GM21786 (cell line): ENCODE results near the gene DRGX.

Experiments
- ATAC-seq: cut with Tn5 transposase; IDR thresholded peaks from one replicate; pipeline ENCODE4 v1.9.1; 2021; ENCODE audit not compliant: unreplicated experiment

DRGX gene

GRCh38 chr10:49408519-49409306 lies 12.8 kb upstream of the DRGX start:
- no peak for ATAC-seq

GRCh38 chr10:49407552-49408137 lies 11.8 kb upstream of the DRGX start:
- no peak for ATAC-seq

- ATAC-seq: no peak
These were observed 11.3 kb upstream of the DRGX start for GRCh38 chr10:49407151-49407550.

GRCh38 chr10:49404321-49404878 lies 8.5 kb upstream of the DRGX start:
- no peak for ATAC-seq

GRCh38 chr10:49403363-49403762 lies 7.5 kb upstream of the DRGX start:
- ATAC-seq: no peak

- ATAC-seq: no peak
These were observed 4.5 kb upstream of the DRGX start for GRCh38 chr10:49400365-49400764.

- no peak for ATAC-seq
These were observed 3.1 kb upstream of the DRGX start for GRCh38 chr10:49398986-49399385.

- peak; percentile 43 for ATAC-seq
These were observed 2.3 kb upstream of the DRGX start for GRCh38 chr10:49398000-49398861.

GRCh38 chr10:49397036-49397999 lies 1.4 kb upstream of the DRGX start:
- no peak for ATAC-seq

- ATAC-seq: no peak
These were observed 744 bp upstream of the DRGX start for GRCh38 chr10:49396666-49396999.

GRCh38 chr10:49394933-49395740 lies 752 bp downstream of the DRGX start:
- no peak for ATAC-seq

- ATAC-seq: no peak
These were observed 2.1 kb downstream of the DRGX start for GRCh38 chr10:49393757-49394156.

- ATAC-seq: no peak
These were observed 2.6 kb downstream of the DRGX start for GRCh38 chr10:49393301-49393700.

GRCh38 chr10:49389361-49389933 lies 6.4 kb downstream of the DRGX start:
- no peak for ATAC-seq

GRCh38 chr10:49388161-49388560 lies 7.7 kb downstream of the DRGX start:
- no peak for ATAC-seq

- ATAC-seq: no peak
These were observed 8.8 kb downstream of the DRGX start for GRCh38 chr10:49387071-49387470.

- no peak for ATAC-seq
These were observed 9.7 kb downstream of the DRGX start for GRCh38 chr10:49385939-49386922.
